ENCODE data around the gene RPL22. TPM values are rescaled to one million over a fixed set of nuclear protein-coding genes. Genes with fewer than 3 reads are reported as not detected.

The RPL22 gene
- total and polyA plus RNA-seq, 2 of the 4 experiments (the other 2 are of a cell fraction): 26.2 to 131 TPM

DNA sequence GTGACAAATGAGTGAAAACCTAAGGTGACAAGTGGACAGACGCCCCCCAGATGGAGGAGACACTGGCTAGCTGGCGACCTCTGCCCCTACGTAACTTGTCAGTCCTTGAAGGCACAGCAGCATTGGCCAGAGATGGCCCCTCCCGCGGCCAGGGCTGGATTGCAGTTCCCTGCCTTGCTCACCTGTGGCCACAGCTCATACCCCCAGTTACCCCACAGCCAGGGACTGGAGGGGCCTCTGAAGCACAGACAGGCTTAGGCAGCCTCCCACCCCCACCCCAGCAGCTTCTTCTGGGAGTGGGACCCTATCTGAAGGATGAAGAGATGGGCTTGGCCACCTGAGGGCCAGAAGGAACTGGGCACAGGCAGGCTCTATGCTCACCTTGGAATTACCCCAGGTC, 48.3 kb upstream of the RPL22 start:
- TF ChIP-seq, protein P1, sequence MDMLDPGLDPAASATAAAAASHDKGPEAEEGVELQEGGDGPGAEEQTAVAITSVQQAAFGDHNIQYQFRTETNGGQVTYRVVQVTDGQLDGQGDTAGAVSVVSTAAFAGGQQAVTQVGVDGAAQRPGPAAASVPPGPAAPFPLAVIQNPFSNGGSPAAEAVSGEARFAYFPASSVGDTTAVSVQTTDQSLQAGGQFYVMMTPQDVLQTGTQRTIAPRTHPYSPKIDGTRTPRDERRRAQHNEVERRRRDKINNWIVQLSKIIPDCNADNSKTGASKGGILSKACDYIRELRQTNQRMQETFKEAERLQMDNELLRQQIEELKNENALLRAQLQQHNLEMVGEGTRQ (IDR thresholded peaks at IDR 0.05; ENCODE audit: low read depth, low read length): no peak
- TF ChIP-seq SMC3 (IDR thresholded peaks at IDR 0.05; ENCODE audit: low read depth, low read length) (no peak), RFX5 (IDR thresholded peaks at IDR 0.05; ENCODE audit: low read depth, low read length) (no peak), BHLHE40 (IDR thresholded peaks at IDR 0.05; ENCODE audit: low read depth, low read length) (no peak), CEBPB (IDR thresholded peaks at IDR 0.05; ENCODE audit: low read depth, low read length) (no peak), MAZ (IDR thresholded peaks at IDR 0.05; ENCODE audit: borderline replicate concordance, low read depth, low read length) (no peak), NFE2L2 (IDR thresholded peaks at IDR 0.05; ENCODE audit: low read depth, low read length) (no peak), RAD21 (IDR thresholded peaks at IDR 0.05; ENCODE audit: low read length) (no peak), RCOR1 (IDR thresholded peaks at IDR 0.05; ENCODE audit: insufficient replicate concordance, low read length) (no peak), FOS (IDR thresholded peaks at IDR 0.05; ENCODE audit: low read depth, low read length) (no peak), CHD1 (IDR thresholded peaks at IDR 0.05; ENCODE audit: low read depth, low read length) (no peak), MAFK (IDR thresholded peaks at IDR 0.05; ENCODE audit: low read depth, low read length) (no peak), MXI1 (IDR thresholded peaks at IDR 0.05; ENCODE audit: borderline replicate concordance, low read depth, low read length) (no peak), POLR2A (IDR thresholded peaks at IDR 0.05; ENCODE audit: low read depth, low read length) (no peak)
- TF ChIP-seq, protein P2, sequence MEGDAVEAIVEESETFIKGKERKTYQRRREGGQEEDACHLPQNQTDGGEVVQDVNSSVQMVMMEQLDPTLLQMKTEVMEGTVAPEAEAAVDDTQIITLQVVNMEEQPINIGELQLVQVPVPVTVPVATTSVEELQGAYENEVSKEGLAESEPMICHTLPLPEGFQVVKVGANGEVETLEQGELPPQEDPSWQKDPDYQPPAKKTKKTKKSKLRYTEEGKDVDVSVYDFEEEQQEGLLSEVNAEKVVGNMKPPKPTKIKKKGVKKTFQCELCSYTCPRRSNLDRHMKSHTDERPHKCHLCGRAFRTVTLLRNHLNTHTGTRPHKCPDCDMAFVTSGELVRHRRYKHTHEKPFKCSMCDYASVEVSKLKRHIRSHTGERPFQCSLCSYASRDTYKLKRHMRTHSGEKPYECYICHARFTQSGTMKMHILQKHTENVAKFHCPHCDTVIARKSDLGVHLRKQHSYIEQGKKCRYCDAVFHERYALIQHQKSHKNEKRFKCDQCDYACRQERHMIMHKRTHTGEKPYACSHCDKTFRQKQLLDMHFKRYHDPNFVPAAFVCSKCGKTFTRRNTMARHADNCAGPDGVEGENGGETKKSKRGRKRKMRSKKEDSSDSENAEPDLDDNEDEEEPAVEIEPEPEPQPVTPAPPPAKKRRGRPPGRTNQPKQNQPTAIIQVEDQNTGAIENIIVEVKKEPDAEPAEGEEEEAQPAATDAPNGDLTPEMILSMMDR (conservative IDR thresholded peaks at IDR 0.05; ENCODE audit: low read depth, low read length): no peak
- TF ChIP-seq, protein P3, sequence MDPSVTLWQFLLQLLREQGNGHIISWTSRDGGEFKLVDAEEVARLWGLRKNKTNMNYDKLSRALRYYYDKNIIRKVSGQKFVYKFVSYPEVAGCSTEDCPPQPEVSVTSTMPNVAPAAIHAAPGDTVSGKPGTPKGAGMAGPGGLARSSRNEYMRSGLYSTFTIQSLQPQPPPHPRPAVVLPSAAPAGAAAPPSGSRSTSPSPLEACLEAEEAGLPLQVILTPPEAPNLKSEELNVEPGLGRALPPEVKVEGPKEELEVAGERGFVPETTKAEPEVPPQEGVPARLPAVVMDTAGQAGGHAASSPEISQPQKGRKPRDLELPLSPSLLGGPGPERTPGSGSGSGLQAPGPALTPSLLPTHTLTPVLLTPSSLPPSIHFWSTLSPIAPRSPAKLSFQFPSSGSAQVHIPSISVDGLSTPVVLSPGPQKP (IDR thresholded peaks at IDR 0.05; ENCODE audit: borderline replicate concordance, low read depth, low read length): no peak
- in situ Hi-C loops (cut with MboI; ENCODE audit: low sequenced_read_pairs): loop anchor here (5.0 kb wide), 1 partner anchor 95 kb away; no protein-coding TSS in a partner anchor
- H3K4ac ChIP-seq (ENCODE audit: low read depth, low read length): no peak overlapping the region
- no peak overlapping the region for H2BK120ac ChIP-seq (ENCODE audit: low read depth, low read length)
- peaks cover 55% of the 10 kb centered on the region for H3K27me3 ChIP-seq (ENCODE audit: control insufficient read depth, insufficient read depth, low read length)
- no peak overlapping the region for H2BK20ac ChIP-seq (ENCODE audit: low read depth, low read length)
- no peaks in the 10 kb centered on the region for H3K4me1 ChIP-seq (ENCODE audit: control insufficient read depth, insufficient read depth, low read length)
- no peak overlapping the region for H2BK15ac ChIP-seq (ENCODE audit: low read depth, low read length)
- no peak overlapping the region for H3K14ac ChIP-seq (replicated peaks; ENCODE audit: low read depth, low read length)
- no peak overlapping the region for H3K18ac ChIP-seq (ENCODE audit: low read depth, low read length)
- DNase-seq: no peak
- no peak overlapping the region for H2AK5ac ChIP-seq (ENCODE audit: low read depth, low read length)
- intact Hi-C loops (cut with micrococcal nuclease): loop anchor here (2.0 to 5.0 kb wide), 2 partner anchors 157 to 245 kb away; partner anchors contain the start of gene PLEKHG5
- ChIA-PET CTCF (interaction anchor here (1.1 to 2.3 kb wide), 7 partner anchors 9 to 194 kb away, joined by 3 to 8 read pairs (median 5); no protein-coding TSS in a partner anchor), POLR2A (ENCODE audit: unreplicated experiment) (no interaction called here)
- H3K9me1 ChIP-seq (ENCODE audit: insufficient read depth, low read length): no peaks in the 10 kb centered on the region
- no peak overlapping the region for H3K56ac ChIP-seq (ENCODE audit: extremely low read depth, insufficient read depth, low read length)
- no peaks in the 10 kb centered on the region for H3K9me3 ChIP-seq (ENCODE audit: control insufficient read depth, insufficient read depth, low read length)
- H3K4me2 ChIP-seq (ENCODE audit: low read depth, low read length): no peak overlapping the region
- H2BK5ac ChIP-seq (ENCODE audit: low read depth, low read length, poor library complexity, severe bottlenecking): no peak overlapping the region
- H3K27ac ChIP-seq (ENCODE audit: insufficient read depth, low read length): no peak overlapping the region
- peak overlapping the region; percentile 42 for H2AK9ac ChIP-seq (replicated peaks; ENCODE audit: low read depth, low read length, poor library complexity)
- ATAC-seq (ENCODE audit: low read depth): no peak
- no peak overlapping the region for H3K23ac ChIP-seq (ENCODE audit: low read depth, low read length)
- no peak overlapping the region for H3K9ac ChIP-seq (ENCODE audit: low read depth, low read length)
- H2AFZ ChIP-seq (replicated peaks; ENCODE audit: low read length, poor library complexity): no peak overlapping the region
- H3K4me3 ChIP-seq (ENCODE audit: insufficient read depth, low read depth, low read length): no peak overlapping the region
- TSS peak; percentile 38 for BruUV-seq (replicated peaks)
- dilution Hi-C loops (cut with HindIII; ENCODE audit: low sequenced_read_pairs, unreplicated experiment): no loop called here
- H4K5ac ChIP-seq (ENCODE audit: low read depth, low read length): no peak overlapping the region
- WGBS, 2 experiments (ENCODE audit: extremely low coverage in 2 of 2, insufficient read length in 1 of 2): 55% methylated on average over 2 of the region's 5 CpGs; no CpG with 5 or more reads in 1 of the 2 experiments
- H4K8ac ChIP-seq (ENCODE audit: low read depth in 2 of 2, low read length in 2 of 2): no peak overlapping the region
- no peaks in the 10 kb centered on the region for H3K36me3 ChIP-seq (ENCODE audit: control insufficient read depth, insufficient read depth, low read length)
- peaks cover 16% of the 10 kb centered on the region for H4K20me1 ChIP-seq (ENCODE audit: insufficient read depth, low read length)
- no peak overlapping the region for H4K91ac ChIP-seq (ENCODE audit: insufficient read depth, low read depth, low read length)
- H3K79me1 ChIP-seq (ENCODE audit: low read depth in 1 of 2, low read length in 2 of 2): no peaks in the 10 kb centered on the region

Data from IMR-90 (cell line).